Keratinocyte (primary cell): ENCODE measurements around the gene ARHGAP10. TPM values are rescaled to one million over a fixed set of nuclear protein-coding genes. Genes with fewer than 3 reads are reported as not detected.

Experiments used
- DNase-seq: peaks from one replicate; pipeline ENCODE4 v3.0.0-alpha.2; 2011; ENCODE audit warnings: low read depth, missing footprints, low spot score
- FAIRE-seq: peaks from 2 replicates; lab custom pipeline; 2011; peaks lifted over from hg19 to GRCh38; lab: Jason Lieb, UNC
- H2AFZ ChIP-seq: 2 replicates; pipeline ENCODE4 v1.6.0; 2012; ENCODE audit warnings: low read length, control low read depth, inconsistent platforms; ENCODE audit not compliant: control insufficient read depth
- H3K27ac ChIP-seq: 2 replicates; pipeline ENCODE4 v1.5.1; 2011; ENCODE audit warnings: low read length; ENCODE audit not compliant: control insufficient read depth, insufficient read depth
- H3K27me3 ChIP-seq: 3 replicates; pipeline ENCODE4 v1.6.0; 2011; ENCODE audit warnings: low read length; ENCODE audit not compliant: control insufficient read depth, insufficient read depth; ENCODE audit errors: extremely low read depth
- H3K36me3 ChIP-seq, 2 experiments: 2 replicates in 1 of 2; 3 replicates in 1 of 2; pipeline ENCODE4 v1.5.1; 2011; ENCODE audit warnings: low read length in 2 of 2, mild to moderate bottlenecking in 1 of 2; ENCODE audit not compliant: control insufficient read depth in 2 of 2, insufficient read depth in 2 of 2; ENCODE audit errors: extremely low read depth in 1 of 2
- H3K4me1 ChIP-seq: 3 replicates; pipeline ENCODE4 v1.5.1; 2011; ENCODE audit warnings: low read length; ENCODE audit not compliant: control insufficient read depth, insufficient read depth; ENCODE audit errors: extremely low read depth
- H3K4me2 ChIP-seq: 3 replicates; pipeline ENCODE4 v1.6.0; 2011; ENCODE audit warnings: low read depth, low read length; ENCODE audit not compliant: control insufficient read depth, insufficient read depth; ENCODE audit errors: extremely low read depth
- H3K4me3 ChIP-seq, 3 experiments: fragments of 200-600 bp in 1 of 3; sonication (generic) in 1 of 3; 2 replicates in 2 of 3; 3 replicates in 1 of 3; pipeline ENCODE4 v1.5.1; 2011 to 2016; ENCODE audit warnings: low read length in 3 of 3, mild to moderate bottlenecking in 3 of 3, control low read depth in 2 of 3, inconsistent platforms in 1 of 3, low read depth in 1 of 3, mixed read lengths in 1 of 3, mixed run types in 1 of 3, moderate library complexity in 1 of 3; ENCODE audit not compliant: control insufficient read depth in 2 of 3, insufficient read depth in 2 of 3; ENCODE audit errors: extremely low read depth in 1 of 3
- H3K79me2 ChIP-seq: 2 replicates; pipeline ENCODE4 v1.6.0; 2012; ENCODE audit warnings: low read length; ENCODE audit not compliant: control insufficient read depth, insufficient read depth
- H3K9ac ChIP-seq: 3 replicates; pipeline ENCODE4 v1.6.0; 2011; ENCODE audit warnings: low read length; ENCODE audit not compliant: control insufficient read depth, insufficient read depth; ENCODE audit errors: extremely low read depth
- H3K9me1 ChIP-seq: 3 replicates; pipeline ENCODE4 v1.6.0; 2011; ENCODE audit warnings: low read length; ENCODE audit not compliant: control insufficient read depth, insufficient read depth; ENCODE audit errors: extremely low read depth
- H3K9me3 ChIP-seq: 2 replicates; pipeline ENCODE4 v1.5.1; 2012; ENCODE audit warnings: low read depth, low read length; ENCODE audit not compliant: control insufficient read depth
- H4K20me1 ChIP-seq: 3 replicates; pipeline ENCODE4 v1.6.0; 2011; ENCODE audit warnings: low read length; ENCODE audit not compliant: control insufficient read depth, insufficient read depth; ENCODE audit errors: extremely low read depth
- CTCF ChIP-seq, 3 experiments: IDR thresholded peaks in 1 of 3; conservative IDR thresholded peaks in 1 of 3; optimal IDR thresholded peaks in 1 of 3; 2 replicates in 2 of 3; 3 replicates in 1 of 3; pipeline versions ENCODE3 to v1.5.1; 2011; ENCODE audit warnings: low read length in 3 of 3, mild to moderate bottlenecking in 3 of 3, moderate library complexity in 2 of 3, control low read depth in 1 of 3, inconsistent platforms in 1 of 3; ENCODE audit not compliant: insufficient read depth in 2 of 3; ENCODE audit errors: extremely low read depth in 1 of 3
- EZH2 ChIP-seq: IDR thresholded peaks from one replicate; pipeline ENCODE4 v1.6.1; 2012; ENCODE audit warnings: inconsistent platforms, mild to moderate bottlenecking, low read length, moderate library complexity
- dilution Hi-C: fragments of 300-500 bp; cut with MboI; formaldehyde crosslinking; loops from one replicate; pipeline ENCODE4 v1.7.0; 2020; ENCODE audit warnings: low sequenced_read_pairs; ENCODE audit not compliant: extremely low pct_ligation_motif_present
- polyA plus RNA-seq, 5 experiments: library from polyadenylated mRNA; depleted of rRNA in 3 of 5; stranded (reverse) in 3 of 5; stranded (forward) in 1 of 5; unstranded in 1 of 5; fragments of >200 nt; gene quantifications; 1 replicate in 1 of 5; 2 replicates in 3 of 5; 3 replicates in 1 of 5; pipeline versions ENCODE4 v1.2.1 to v1.2.3, GENCODE V29; 2011 to 2012; ENCODE audit warnings: missing spikeins in 2 of 5, low read depth in 1 of 5, low replicate concordance in 1 of 5

ARHGAP10 gene
- polyA plus RNA-seq, 1 donor (not counting 4 experiments of a cell fraction or from before 2014, with no cell fraction given): 18.7 TPM

- Histone ChIP-seq H3K4me3 (no peak overlapping the region), H3K27me3 (no peaks in the 10 kb centered on the region), H3K4me1 (no peaks in the 10 kb centered on the region), H3K9ac (no peak overlapping the region), H3K9me3 (no peaks in the 10 kb centered on the region), H3K4me2 (no peak overlapping the region), H3K79me2 (no peaks in the 10 kb centered on the region), H2AFZ (no peak overlapping the region), H4K20me1 (no peaks in the 10 kb centered on the region), H3K27ac (no peak overlapping the region), H3K36me3 (no peaks in the 10 kb centered on the region), H3K9me1 (no peaks in the 10 kb centered on the region)
- dilution Hi-C loops: no loop called here
- no peak for DNase-seq
- no peak for FAIRE-seq
- TF ChIP-seq EZH2 (no peak), CTCF (optimal IDR thresholded peaks at IDR 0.05 in 1 of 3, IDR thresholded peaks at IDR 0.05 in 1 of 3, conservative IDR thresholded peaks at IDR 0.05 in 1 of 3; ENCODE audit: extremely low read depth in 1 of 3, insufficient read depth in 2 of 3, low read length in 3 of 3) (no peak)
These were observed 169.5 kb downstream of the ARHGAP10 start for GRCh38 chr4:147901388-147901787.

GRCh38 chr4:147901916-147902315 is 170.0 kb downstream of the ARHGAP10 start:
- no peak overlapping the region for H3K27ac ChIP-seq
- H3K9me1 ChIP-seq: no peaks in the 10 kb centered on the region
- no peak overlapping the region for H2AFZ ChIP-seq
- dilution Hi-C loops: no loop called here
- H3K79me2 ChIP-seq: no peaks in the 10 kb centered on the region
- no peak overlapping the region for H3K4me3 ChIP-seq
- no peaks in the 10 kb centered on the region for H3K36me3 ChIP-seq
- no peaks in the 10 kb centered on the region for H4K20me1 ChIP-seq
- H3K9me3 ChIP-seq: no peaks in the 10 kb centered on the region
- FAIRE-seq: no peak
- no peaks in the 10 kb centered on the region for H3K4me1 ChIP-seq
- no peak for TF ChIP-seq EZH2
- TF ChIP-seq CTCF (optimal IDR thresholded peaks at IDR 0.05 in 1 of 3, IDR thresholded peaks at IDR 0.05 in 1 of 3, conservative IDR thresholded peaks at IDR 0.05 in 1 of 3; ENCODE audit: extremely low read depth in 1 of 3, insufficient read depth in 2 of 3, low read length in 3 of 3): no peak
- DNase-seq: no peak
- no peak overlapping the region for H3K4me2 ChIP-seq
- H3K27me3 ChIP-seq: no peaks in the 10 kb centered on the region
- no peak overlapping the region for H3K9ac ChIP-seq
